H54 (cell line): ENCODE data around the gene ACOT7.

Experiments
- DNase-seq: peaks from one replicate; pipeline ENCODE4 v3.0.0; 2011; ENCODE audit warnings: low spot score, mixed read lengths; ENCODE audit not compliant: insufficient read length
- FAIRE-seq: peaks from 3 replicates; lab custom pipeline; 2011; peaks lifted over from hg19 to GRCh38; lab: Jason Lieb, UNC
- POLR2A ChIP-seq: IDR thresholded peaks from 2 replicates; pipeline ENCODE4 v1.6.1; 2011; ENCODE audit warnings: low read depth, mild to moderate bottlenecking, low read length

The ACOT7 gene

GRCh38 chr1:6427441-6428390 is 34.1 kb upstream of the ACOT7 start:
- no peak for TF ChIP-seq POLR2A
- DNase-seq (no peak), FAIRE-seq (no peak)

- no peak for TF ChIP-seq POLR2A
- FAIRE-seq = no peak
Observed at GRCh38 chr1:6426972-6427350, 33.4 kb upstream of the ACOT7 start.

GRCh38 chr1:6426277-6426971 is 32.9 kb upstream of the ACOT7 start:
- no peak for FAIRE-seq
- DNase-seq = no peak
- no peak for TF ChIP-seq POLR2A

More at GRCh38 chr1:6426972-6427350, 33.4 kb upstream of the ACOT7 start:
- DNase-seq = no peak

GRCh38 chr1:6425658-6426057 is 32.1 kb upstream of the ACOT7 start:
- DNase-seq (no peak), FAIRE-seq (no peak)
- no peak for TF ChIP-seq POLR2A

GRCh38 chr1:6424619-6425593 is 31.3 kb upstream of the ACOT7 start, which contains the start of gene ESPN:
Gene ESPN (plus strand): TSS chr1:6424776. CDS start chr1:6424956, 180 bp downstream.
- FAIRE-seq (no peak), DNase-seq (no peak)

GRCh38 chr1:6424000-6424565 is 30.5 kb upstream of the ACOT7 start:
- FAIRE-seq = no peak
- no peak for TF ChIP-seq POLR2A
- DNase-seq = no peak

More at GRCh38 chr1:6424619-6425593, 31.3 kb upstream of the ACOT7 start, which contains the start of gene ESPN:
- no peak for TF ChIP-seq POLR2A

GRCh38 chr1:6423321-6423999 is 29.9 kb upstream of the ACOT7 start:
- DNase-seq (peak; percentile 90), FAIRE-seq (peak; percentile 55)
- no peak for TF ChIP-seq POLR2A

- DNase-seq (no peak), FAIRE-seq (no peak)
- no peak for TF ChIP-seq POLR2A
Observed at GRCh38 chr1:6421266-6421665, 27.7 kb upstream of the ACOT7 start.

GRCh38 chr1:6420454-6421042 is 27.0 kb upstream of the ACOT7 start:
- DNase-seq (no peak), FAIRE-seq (no peak)
- TF ChIP-seq POLR2A = no peak

GRCh38 chr1:6419804-6420453 is 26.4 kb upstream of the ACOT7 start, which contains the start of gene HES2:
Gene HES2 (minus strand): TSS chr1:6419919. CDS start chr1:6419820, 99 bp downstream.
- no peak for FAIRE-seq
- TF ChIP-seq POLR2A = no peak
- peak; percentile 65 for DNase-seq

- DNase-seq (no peak), FAIRE-seq (no peak)
- no peak for TF ChIP-seq POLR2A
Observed at GRCh38 chr1:6419397-6419803, 25.8 kb upstream of the ACOT7 start.

- no peak for TF ChIP-seq POLR2A
- FAIRE-seq (no peak), DNase-seq (no peak)
Observed at GRCh38 chr1:6418668-6419396, 25.3 kb upstream of the ACOT7 start.
